Endothelial cell of umbilical vein (primary cell): Measurements from ENCODE around the gene REEP3.

Experiments
- POLR2A ChIP-seq: IDR thresholded peaks from 2 replicates; pipeline ENCODE4 v1.6.1; 2012; ENCODE audit warnings: low read depth, mild to moderate bottlenecking, control low read depth, low read length
- TF ChIP-seq, protein P1 (sequence below), 2 donors: IDR thresholded peaks; 1 replicate in 1 of 2; 2 replicates in 1 of 2; pipeline ENCODE4 v1.5.1; 2011; ENCODE audit warnings: low read length in 2 of 2, mild to moderate bottlenecking in 2 of 2, moderate library complexity in 2 of 2, control low read depth in 1 of 2, inconsistent platforms in 1 of 2, low read depth in 1 of 2; ENCODE audit not compliant: insufficient read depth in 1 of 2; ENCODE audit errors: extremely low read depth in 1 of 2

DNA sequence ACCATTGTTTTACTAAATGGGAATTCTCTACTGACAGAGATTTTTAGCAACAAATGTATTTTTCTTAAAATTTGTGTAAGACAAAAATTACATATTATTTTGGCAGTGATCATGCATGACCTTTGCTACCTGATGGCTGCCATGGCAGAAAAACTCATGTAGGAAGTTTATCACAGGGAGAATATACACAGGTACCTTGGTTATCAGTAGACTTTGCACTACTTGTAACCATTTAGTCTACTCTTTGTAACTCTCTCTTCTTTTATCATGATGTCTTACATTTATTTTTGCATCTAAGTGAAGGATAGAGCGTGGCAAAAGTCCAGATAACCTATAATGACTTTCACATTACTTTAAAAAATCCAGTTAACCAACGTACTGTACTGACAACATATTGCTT lies 34.1 kb downstream of the REEP3 start:
- TF ChIP-seq, protein P1, sequence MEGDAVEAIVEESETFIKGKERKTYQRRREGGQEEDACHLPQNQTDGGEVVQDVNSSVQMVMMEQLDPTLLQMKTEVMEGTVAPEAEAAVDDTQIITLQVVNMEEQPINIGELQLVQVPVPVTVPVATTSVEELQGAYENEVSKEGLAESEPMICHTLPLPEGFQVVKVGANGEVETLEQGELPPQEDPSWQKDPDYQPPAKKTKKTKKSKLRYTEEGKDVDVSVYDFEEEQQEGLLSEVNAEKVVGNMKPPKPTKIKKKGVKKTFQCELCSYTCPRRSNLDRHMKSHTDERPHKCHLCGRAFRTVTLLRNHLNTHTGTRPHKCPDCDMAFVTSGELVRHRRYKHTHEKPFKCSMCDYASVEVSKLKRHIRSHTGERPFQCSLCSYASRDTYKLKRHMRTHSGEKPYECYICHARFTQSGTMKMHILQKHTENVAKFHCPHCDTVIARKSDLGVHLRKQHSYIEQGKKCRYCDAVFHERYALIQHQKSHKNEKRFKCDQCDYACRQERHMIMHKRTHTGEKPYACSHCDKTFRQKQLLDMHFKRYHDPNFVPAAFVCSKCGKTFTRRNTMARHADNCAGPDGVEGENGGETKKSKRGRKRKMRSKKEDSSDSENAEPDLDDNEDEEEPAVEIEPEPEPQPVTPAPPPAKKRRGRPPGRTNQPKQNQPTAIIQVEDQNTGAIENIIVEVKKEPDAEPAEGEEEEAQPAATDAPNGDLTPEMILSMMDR (IDR thresholded peaks at IDR 0.05; ENCODE audit: extremely low read depth in 1 of 2, insufficient read depth in 1 of 2, low read depth in 1 of 2, low read length in 2 of 2): no peak
- no peak for TF ChIP-seq POLR2A
